AG08395 (cell line): ENCODE results near the gene SCIN.
A peak's percentile ranks its signal among the peaks of the same experiment; 100 is the strongest.
"Not testable (repeated sequence)": the region's sequence is repeated elsewhere in the genome, so short reads cannot be mapped to it uniquely, and the experiment has no call there.

Experiments
- DNase-seq: peaks from one replicate; pipeline ENCODE4 v3.0.0; 2012; ENCODE audit warnings: mixed read lengths, low spot score

The SCIN gene

DNA sequence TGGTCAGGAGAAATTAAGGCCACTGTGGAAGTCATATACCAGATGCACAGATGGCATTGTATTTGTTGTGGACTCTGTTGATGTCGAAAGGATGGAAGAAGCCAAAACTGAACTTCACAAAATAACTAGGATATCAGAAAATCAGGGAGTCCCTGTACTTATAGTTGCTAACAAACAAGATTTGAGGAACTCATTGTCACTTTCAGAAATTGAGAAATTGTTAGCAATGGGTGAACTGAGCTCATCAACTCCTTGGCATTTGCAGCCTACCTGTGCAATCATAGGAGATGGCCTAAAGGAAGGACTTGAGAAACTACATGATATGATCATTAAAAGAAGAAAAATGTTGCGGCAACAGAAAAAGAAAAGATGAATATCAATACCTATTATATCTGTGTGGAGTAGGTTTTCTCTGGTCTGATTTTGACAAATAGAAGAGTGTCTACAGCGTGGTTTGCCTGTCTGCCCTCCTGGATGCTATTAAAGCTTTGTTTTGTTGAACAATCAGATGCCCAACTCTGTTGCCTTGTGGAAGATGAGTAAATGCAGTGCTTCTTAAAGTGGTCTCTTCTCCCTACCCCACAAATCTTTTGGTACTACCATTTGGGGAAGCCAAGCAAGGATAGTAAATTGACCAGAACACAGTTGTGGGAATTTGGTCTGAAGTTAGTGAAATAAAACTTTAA lies 118.1 kb downstream of the SCIN start:
- not testable (repeated sequence) for DNase-seq

DNA sequence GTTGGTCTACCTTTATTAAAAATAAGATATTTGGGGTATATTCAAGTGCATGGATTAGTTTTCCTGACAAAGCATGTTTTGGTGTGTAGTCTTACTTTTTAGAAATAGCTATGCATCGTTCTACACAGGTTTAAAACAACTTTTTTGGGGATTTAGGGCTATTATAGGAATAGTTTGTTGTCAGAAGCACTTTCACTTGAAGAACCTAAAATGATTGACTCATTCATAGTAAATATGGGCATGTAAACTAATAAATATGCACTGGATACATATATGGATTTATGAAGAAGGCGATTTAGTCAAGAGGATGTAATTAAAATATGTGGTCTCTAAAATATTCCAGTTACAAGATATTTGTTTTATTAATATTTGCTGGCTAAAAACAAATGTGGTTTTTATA lies 118.9 kb downstream of the SCIN start:
- no peak for DNase-seq

DNA sequence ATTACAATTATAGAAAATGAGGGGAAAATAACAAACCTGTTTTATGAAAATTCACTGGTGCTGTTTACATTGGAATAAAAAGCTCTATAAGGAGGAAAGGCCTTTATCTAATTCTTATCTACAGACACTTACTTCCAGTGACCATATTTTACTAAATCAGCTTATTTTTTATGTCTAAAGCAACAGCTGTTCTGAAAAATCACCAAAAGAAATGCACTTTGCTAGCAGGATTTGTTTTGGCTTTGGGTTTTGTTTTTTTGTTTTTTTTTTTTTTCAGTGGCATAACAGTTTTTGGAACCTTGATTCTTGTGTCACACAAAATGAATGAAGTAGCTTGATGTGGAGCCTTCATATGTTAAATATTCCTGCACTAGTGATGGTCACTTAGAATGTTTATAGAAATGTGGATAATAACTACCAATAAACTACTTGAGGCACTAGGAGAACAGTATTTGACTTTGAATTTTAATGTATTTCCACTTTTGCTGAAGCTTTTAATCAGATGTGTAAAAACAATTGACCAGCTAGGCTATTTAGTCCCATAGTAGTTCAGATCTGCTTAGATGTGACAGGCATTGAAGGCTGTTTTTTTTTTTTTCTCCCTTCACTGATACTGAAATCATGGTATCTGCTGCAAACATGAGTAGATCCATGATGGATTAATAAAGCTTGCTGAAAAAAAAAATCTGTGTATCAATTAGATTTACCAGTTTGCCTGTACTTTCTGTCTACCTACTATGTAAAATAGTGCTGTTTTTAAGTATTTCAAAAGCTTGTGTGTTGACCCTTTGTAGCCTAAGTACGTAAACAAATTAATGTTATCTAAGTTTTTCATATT lies 119.7 kb downstream of the SCIN start:
- no peak for DNase-seq

DNA sequence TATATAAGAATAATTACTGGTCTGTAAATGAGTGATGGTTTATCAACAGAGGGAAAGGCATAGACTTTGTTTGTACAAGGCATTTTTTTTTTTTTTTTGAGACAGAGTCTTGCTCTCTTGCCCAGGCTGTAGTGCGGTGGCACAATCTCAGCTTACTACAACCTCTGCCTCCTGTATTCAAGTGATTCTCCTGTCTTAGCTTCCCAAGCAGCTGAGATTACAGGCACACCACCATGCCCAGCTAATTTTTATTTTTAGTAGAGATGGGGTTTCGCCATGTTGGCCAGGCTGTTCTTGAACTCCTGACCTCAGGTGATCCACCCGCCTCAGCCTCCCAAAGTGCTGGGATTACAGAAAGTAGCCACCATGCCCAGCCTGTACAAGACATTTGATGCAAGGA lies 120.9 kb downstream of the SCIN start:
- DNase-seq = not testable (repeated sequence)

DNA sequence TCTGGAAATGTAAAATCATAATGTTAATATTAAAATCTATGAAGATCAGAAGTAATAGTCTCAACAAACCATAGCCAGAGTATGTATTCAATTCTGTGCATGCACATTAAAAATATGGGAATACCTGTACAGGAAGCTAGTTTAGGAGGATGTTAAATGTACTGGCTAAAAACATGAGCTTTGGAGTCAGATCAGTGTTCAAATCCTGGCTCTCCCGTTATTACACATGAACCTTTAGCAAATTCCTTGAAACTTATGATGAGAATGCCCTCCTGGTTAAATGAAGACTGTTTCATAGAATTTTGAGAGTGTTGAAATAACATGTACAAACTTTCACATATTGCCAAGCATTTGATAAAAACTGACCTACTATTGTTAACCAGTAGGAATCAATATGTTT lies 121.5 kb downstream of the SCIN start:
- no peak for DNase-seq

DNA sequence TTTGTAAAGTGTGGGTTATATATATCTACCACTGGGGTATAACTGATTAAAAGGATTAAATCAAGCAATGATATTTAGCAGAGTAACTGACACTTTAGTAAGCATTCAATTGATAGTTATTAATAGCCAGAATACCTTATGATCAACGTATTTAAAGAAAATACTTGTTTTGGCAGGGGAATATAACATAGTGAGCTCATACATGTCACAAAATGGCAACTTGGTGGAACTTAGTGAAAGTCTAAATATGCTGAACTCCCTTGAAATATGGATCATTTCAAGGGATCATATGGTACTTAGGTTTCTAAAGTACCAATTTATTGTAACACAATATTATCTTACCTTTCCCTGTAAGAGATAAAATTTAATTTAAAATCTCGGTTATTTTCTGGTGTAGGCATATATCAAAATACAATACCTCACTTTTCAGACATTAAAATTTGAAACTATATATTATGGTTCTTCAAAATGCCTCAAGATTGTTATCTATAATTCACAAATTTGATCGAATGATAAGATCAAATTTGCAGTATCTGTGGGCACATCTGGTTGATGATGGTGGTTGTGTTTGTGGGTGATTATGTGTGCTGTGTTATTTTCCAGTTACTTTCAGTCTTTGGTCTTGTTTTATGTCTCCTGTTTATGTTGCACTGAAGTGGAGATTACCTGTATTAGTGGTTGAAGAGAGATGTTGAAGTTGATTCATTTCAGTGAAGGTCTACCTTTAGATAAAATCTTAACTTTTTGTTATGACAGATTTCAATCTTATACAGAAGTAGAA lies 122.1 kb downstream of the SCIN start:
- no peak for DNase-seq

DNA sequence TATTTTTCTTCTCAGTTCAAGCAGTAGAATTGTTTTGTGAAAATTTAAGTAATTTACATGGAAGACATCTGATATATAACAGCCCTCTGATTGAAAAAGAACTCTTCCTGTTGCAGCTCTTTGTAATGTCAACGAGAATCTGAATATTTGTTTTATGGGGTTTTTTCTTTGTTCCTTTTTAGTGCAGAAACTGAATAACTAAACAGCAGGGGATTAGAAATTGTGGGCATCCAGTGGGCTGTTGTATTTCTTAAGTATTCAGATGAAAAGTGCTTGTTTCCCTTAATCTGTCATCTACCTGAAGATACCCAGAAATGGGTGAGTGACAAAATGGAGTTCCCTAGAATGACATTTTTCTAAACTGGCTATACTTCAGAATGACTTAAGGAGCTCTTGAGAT lies 124.3 kb downstream of the SCIN start:
- DNase-seq = no peak

DNA sequence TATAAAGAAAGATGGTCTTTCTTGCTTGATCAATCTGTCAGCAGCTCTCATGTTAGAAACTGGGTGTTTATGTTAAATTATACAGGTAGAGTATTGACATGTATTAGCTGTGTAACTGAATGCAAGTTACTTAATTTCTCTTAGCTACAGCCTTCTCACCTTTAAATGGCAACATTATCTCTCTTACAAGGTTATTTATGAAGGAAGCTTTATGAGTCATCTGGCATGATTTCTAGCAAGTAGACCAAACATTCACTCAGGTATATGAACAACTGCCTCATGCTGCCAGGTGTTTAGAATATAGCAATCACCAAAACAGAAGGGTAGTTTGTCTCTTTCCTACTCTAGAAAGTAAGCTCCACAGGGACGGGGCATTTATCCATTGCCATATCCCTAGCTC lies 125.4 kb downstream of the SCIN start:
- DNase-seq = no peak

DNA sequence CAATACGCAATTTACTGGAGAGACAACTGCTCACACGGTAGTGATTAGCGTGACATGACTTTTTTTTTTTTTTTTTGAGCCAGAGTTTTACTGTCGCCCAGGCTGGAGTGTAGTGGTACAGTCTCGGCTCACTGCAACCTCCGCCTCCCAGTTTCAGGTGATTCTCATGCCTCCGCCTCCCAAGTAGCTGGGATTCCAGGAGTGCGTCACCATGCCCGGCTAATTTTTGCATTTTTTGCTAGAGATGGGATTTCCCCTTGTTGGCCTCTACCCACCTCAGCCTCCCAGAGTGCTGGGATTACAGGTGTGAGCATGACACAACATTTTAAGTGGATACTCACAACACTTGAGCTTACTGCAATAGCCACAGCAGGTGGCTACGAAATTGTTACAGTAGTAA lies 128.8 kb downstream of the SCIN start:
- no peak for DNase-seq

DNA sequence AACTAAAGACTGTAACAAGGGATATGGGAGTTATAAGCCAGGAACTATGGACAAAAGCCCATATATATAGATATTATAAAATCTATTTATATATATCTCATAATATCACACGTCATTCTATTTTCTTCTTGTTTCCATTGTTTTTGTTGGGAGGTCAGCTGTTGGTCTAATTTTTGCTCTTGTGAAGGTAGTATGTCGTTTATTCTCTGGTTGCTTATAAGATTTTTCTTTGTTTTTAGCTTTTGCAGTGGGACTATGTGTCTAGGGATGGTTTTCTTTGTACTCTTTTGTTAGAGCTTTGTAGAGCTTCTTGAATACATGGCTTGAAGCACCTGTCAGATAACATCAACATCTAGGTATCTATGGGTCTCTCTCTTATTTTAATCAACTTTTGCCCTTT lies 130.9 kb downstream of the SCIN start:
- DNase-seq = no peak

DNA sequence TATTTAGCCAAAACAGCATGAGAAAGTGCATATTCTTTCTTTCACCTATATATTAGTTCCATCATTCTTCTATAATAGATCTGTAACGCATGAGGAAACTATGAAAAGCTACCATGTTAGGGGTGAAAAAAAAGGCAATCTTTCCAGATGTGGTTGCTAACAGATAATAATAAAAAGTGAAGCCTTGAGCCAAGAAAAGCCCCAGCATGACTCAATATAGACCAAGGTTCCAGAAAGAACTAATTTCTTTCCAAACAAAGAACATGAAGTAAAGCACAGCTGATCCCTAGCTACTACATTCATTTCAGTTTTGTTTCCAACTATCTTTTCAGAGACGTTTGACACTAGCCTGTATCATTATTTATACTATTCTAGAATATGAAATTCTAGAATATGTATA lies 133.4 kb downstream of the SCIN start:
- peak; percentile 13 for DNase-seq

DNA sequence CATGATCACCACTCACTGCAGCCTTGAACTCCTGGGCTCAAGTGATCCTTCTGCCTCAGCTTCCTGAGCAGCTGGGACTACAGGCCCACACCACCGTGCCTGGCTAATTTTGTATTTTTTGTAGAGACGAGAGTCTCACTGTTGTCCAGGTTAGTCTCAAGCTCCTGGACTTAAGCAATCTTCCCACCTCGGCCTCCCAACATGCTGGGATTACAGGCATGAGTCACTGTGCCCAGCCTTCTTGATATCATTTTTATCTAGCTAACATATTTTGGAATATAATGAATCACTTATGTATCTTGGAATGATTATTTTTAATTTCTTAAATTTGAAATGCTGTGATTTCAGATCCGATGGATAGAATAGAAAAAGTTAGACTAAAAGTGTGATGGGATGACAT lies 135.4 kb downstream of the SCIN start:
- DNase-seq = no peak

DNA sequence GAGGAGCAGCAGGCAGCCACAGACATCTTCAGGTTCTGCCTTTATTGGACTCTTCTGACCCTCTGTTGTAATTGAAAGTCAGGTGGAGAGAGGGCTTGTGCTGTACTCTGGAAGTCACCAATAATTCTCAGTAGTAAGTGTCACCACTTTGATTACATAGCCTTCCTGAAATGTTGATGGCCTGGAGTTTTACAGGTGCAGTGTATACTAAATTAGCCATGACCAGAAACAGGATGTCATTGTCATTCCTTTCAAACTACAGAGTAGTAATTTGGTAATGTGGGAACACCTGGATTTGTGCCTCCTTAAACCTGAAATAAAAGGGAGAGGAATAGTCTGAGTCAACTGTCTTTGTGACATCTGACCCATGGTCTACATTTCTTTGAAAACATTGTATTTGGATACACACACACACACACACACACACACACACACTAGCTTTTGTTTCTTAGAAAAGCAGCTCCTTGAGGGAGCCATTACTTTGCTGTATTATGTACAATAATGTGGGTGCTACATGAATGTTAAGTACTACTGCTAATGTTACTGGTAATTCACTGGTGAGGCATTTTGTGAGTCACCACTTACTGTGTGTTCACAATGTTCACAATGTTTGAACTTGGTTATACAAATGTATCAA lies 136.5 kb downstream of the SCIN start:
- no peak for DNase-seq

DNA sequence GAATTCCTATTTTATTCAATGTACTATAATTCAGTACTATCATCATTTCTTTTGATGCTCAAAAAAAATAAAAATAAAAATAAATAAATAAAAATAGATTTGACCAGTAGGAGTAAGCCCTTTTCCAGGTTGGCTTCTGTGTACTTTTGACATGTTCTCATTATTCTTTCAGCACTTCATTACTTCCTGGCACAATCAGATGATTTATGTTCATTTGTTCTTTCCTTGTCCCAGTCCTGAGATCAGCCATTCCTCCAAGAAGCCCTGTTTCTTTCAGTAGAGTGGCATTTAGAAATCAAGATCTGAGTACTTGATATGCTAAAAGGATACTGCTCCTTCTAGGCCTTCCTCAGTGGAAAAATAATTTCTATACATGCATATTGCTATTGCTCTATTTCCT lies 137.8 kb downstream of the SCIN start:
- no peak for DNase-seq
